Esophagus squamous epithelium (tissue), 5 donors: ENCODE data around the gene ZNF792. TPM values are rescaled to one million over a fixed set of nuclear protein-coding genes. Genes with fewer than 3 reads are reported as not detected.
"Not testable (repeated sequence)": the region's sequence is repeated elsewhere in the genome, so short reads cannot be mapped to it uniquely, and the experiment has no call there.

Source experiments
- DNase-seq: peaks from one replicate; lab custom pipeline; 2025; lab: John Stamatoyannopoulos, UW
- H3K27ac ChIP-seq, 4 donors: fragments of 200-600 bp; sonication (generic); one replicate each; pipeline ENCODE4 v1.5.1; 2016 to 2019; ENCODE audit warnings: mild to moderate bottlenecking in 1 of 4
- H3K27me3 ChIP-seq, 4 donors: fragments of 200-600 bp; sonication (generic); 1 replicate in 3 of 4; 2 replicates in 1 of 4; pipeline versions ENCODE4 v1.5.1 to v1.6.0; 2017 to 2021; ENCODE audit warnings: antibody characterized with exemption in 1 of 4
- H3K36me3 ChIP-seq, 3 donors: fragments of 200-600 bp; sonication (generic); one replicate each; pipeline ENCODE4 v1.5.1; 2016 to 2019
- H3K4me1 ChIP-seq, 3 donors: fragments of 200-600 bp; sonication (generic); one replicate each; pipeline ENCODE4 v1.5.1; 2017 to 2019
- H3K4me3 ChIP-seq, 4 donors: fragments of 200-600 bp; sonication (generic); 1 replicate in 3 of 4; 2 replicates in 1 of 4; pipeline ENCODE4 v1.5.1; 2016 to 2019; ENCODE audit warnings: mild to moderate bottlenecking in 2 of 4, moderate library complexity in 1 of 4
- H3K9me3 ChIP-seq, 3 donors: fragments of 200-600 bp; sonication (generic); one replicate each; pipeline ENCODE4 v1.5.1; 2016 to 2019
- CTCF ChIP-seq, 6 experiments: fragments of 450-650 bp in 4 of 6; fragments of 200-600 bp in 2 of 6; sonication (generic) in 2 of 6; IDR thresholded peaks; one replicate each; pipeline ENCODE4 v1.5.1; 2016 to 2019; ENCODE audit warnings: antibody characterized with exemption in 6 of 6, mild to moderate bottlenecking in 4 of 6, moderate library complexity in 4 of 6
- POLR2A ChIP-seq, 4 donors: fragments of 450-650 bp; IDR thresholded peaks; one replicate each; pipeline ENCODE4 v1.6.1; 2017; ENCODE audit warnings: antibody characterized with exemption in 4 of 4, mild to moderate bottlenecking in 4 of 4, moderate library complexity in 3 of 4
- WGBS, 2 donors: methylation state at CpG; one replicate each; pipeline ENCODE4 v1.1.5; 2018; 5-methylcytosine and 5-hydroxymethylcytosine counted together
- intact Hi-C: fragments of 100-400 bp; cut with DNase I; formaldehyde crosslinking; loops from one replicate; pipeline ENCODE4 v1.15.0; 2022
- total RNA-seq, 4 donors: library from RNA; depleted of rRNA; stranded (reverse); fragments of >200 nt; gene quantifications; one replicate each; pipeline ENCODE4 v1.1.0, GENCODE V29; 2016
- donor health status: DM: yes; HTN: yes; CAD: no.

The ZNF792 gene
- total RNA-seq, 4 donors from 2014 or later = 1.0 to 4.6 (median 2.7) TPM

GRCh38 chr19:35000338-35000646, 36.3 kb upstream of the ZNF792 start:
- DNase-seq = no peak
- Histone ChIP-seq H3K36me3 (peaks cover 0 to under 1% (median 0%) of the 10 kb centered on the region in 3 donors), H3K27ac (peak overlapping the region; percentile 87 to 98 (median 96)), H3K4me3 (peak overlapping the region; percentile 56 to 98 (median 78)), H3K4me1 (peaks cover 5 to 93% (median 47%) of the 10 kb centered on the region in 3 donors), H3K9me3 (no peaks in the 10 kb centered on the region), H3K27me3 (peaks cover 0 to 8% (median 0%) of the 10 kb centered on the region in 4 donors)
- intact Hi-C loops = no loop called here
- no peak for TF ChIP-seq CTCF (IDR thresholded peaks at IDR 0.05)
- peak in 1 of 4 donors; percentile 69 for TF ChIP-seq POLR2A (IDR thresholded peaks at IDR 0.05)
- no CpG with 5 or more reads among the region's 37 CpGs for WGBS, 2 donors

DNA sequence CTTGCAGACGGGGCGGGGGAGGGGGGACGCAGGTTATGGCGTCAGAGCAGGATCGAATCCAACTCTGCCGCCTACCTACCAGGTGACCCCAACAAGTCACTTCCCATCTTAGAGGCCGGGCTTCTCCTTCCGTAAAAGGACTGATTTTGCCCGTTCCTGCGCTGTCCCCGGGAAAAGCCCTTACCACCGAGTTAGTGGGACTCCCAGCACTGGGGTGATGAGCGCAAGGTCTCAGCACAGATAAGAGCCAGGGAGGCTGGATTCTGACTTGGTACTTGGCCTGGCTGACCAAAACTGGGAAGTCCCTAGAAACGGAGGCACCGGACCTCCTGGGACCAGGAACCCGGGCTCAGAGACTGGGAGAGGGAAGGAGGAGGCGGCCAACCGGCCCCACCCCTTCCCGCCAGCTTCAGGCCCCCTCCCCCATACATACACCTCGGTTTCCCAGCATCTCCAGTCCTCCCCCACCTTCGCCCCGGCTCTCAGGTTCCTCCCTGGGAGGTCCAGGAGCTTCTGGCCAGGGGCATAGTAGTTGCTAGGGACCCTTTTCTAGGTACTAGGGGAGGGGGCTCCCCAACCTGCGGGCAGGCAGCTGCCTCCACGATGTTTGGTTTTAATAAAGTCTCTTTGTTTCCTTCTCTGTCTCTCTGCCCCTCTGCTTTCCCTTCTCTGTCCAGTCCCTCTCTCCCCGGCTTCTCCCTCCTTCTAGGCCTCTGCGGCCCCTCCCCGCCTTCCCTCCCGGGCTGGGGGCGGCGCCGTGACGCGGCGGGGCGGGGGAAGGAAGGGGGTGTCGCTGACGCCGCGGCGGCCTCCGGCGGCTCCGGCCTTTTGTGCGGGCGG, 35.7 kb upstream of the ZNF792 start, which contains the start of gene GRAMD1A:
Gene GRAMD1A, plus strand, starts transcription at position 826 of the 840 bp plus-strand sequence. CDS start 156 bp downstream, outside the sequence.
- intact Hi-C loops = no loop called here
- Histone ChIP-seq H3K9me3 (no peaks in the 10 kb centered on the region), H3K4me1 (peaks cover 5 to 93% (median 47%) of the 10 kb centered on the region in 3 donors), H3K27me3 (peaks cover 0 to 8% (median 0%) of the 10 kb centered on the region in 4 donors), H3K27ac (peak within 1 kb of the TSS; percentile 87 to 98 (median 96)), H3K4me3 (peak within 1 kb of the TSS; percentile 56 to 98 (median 78)), H3K36me3 (no peaks in the 10 kb centered on the region)
- no peak for TF ChIP-seq CTCF (IDR thresholded peaks at IDR 0.05)
- peak in 3 of 4 donors; percentile 14 to 77 (median 66) for TF ChIP-seq POLR2A (IDR thresholded peaks at IDR 0.05)
- DNase-seq = no peak
- WGBS, 2 donors = 0% methylated on average over 7 to 11 of the region's 45 CpGs

GRCh38 chr19:34998777-34999497, 34.9 kb upstream of the ZNF792 start:
- Histone ChIP-seq H3K4me3 (peak overlapping the region; percentile 56 to 98 (median 78)), H3K4me1 (peaks cover 5 to 92% (median 44%) of the 10 kb centered on the region in 3 donors), H3K27me3 (peaks cover 0 to 8% (median 0%) of the 10 kb centered on the region in 4 donors), H3K36me3 (no peaks in the 10 kb centered on the region), H3K9me3 (no peaks in the 10 kb centered on the region), H3K27ac (peak overlapping the region; percentile 87 to 98 (median 96))
- TF ChIP-seq CTCF (IDR thresholded peaks at IDR 0.05) (no peak), POLR2A (IDR thresholded peaks at IDR 0.05) (no peak)
- intact Hi-C loops = no loop called here
- no peak for DNase-seq
- 44 to 46% methylated on average over 13 of the region's 13 CpGs for WGBS, 2 donors

GRCh38 chr19:34998224-34998623, 34.2 kb upstream of the ZNF792 start:
- intact Hi-C loops, H3K27me3 ChIP-seq, DNase-seq, H3K4me3 ChIP-seq, H3K9me3 ChIP-seq, H3K36me3 ChIP-seq: not testable (repeated sequence)
- WGBS, 2 donors = 90% methylated on average over 6 of the region's 7 CpGs; no CpG with 5 or more reads in 1 of the 2 donors
- Histone ChIP-seq H3K4me1 (peaks cover 5 to 85% (median 37%) of the 10 kb centered on the region in 3 donors), H3K27ac (peak overlapping the region in 2 of 4 donors; percentile 96 to 98)

- intact Hi-C loops = no loop called here
Observed at GRCh38 chr19:34997071-34997617, 33.1 kb upstream of the ZNF792 start.

More at GRCh38 chr19:34997071-34997617, 33.1 kb upstream of the ZNF792 start:
- Histone ChIP-seq H3K4me3 (no peak overlapping the region), H3K27ac (peak overlapping the region in 3 of 4 donors; percentile 50 to 71 (median 56)), H3K27me3 (peaks cover 0 to 8% (median 0%) of the 10 kb centered on the region in 4 donors), H3K9me3 (no peaks in the 10 kb centered on the region), H3K4me1 (peaks cover 5 to 74% (median 28%) of the 10 kb centered on the region in 3 donors), H3K36me3 (no peaks in the 10 kb centered on the region)
- no peak for DNase-seq
- no peak for TF ChIP-seq POLR2A (IDR thresholded peaks at IDR 0.05)
- TF ChIP-seq CTCF (IDR thresholded peaks at IDR 0.05) = no peak
- 64 to 68% methylated on average over 7 to 8 of the region's 8 CpGs for WGBS, 2 donors
